GM11168 (cell line): Measurements from ENCODE around the gene LRRC61.
"Not testable (repeated sequence)": the region's sequence is repeated elsewhere in the genome, so short reads cannot be mapped to it uniquely, and the experiment has no call there.

Source experiments
- in situ Hi-C: fragments of 300-500 bp; cut with MboI; formaldehyde crosslinking; loops from one replicate; pipeline ENCODE4 v1.12.0; 2022; ENCODE audit warnings: low sequenced_read_pairs; ENCODE audit not compliant: unreplicated experiment

The LRRC61 gene

GRCh38 chr7:150322833-150323681, at the start of gene LRRC61, which contains the start of gene ACTR3C:
Gene LRRC61, plus strand, starts transcription at chr7:150323355. Its CDS starts 13,507 bp downstream, at chr7:150336862.
Gene ACTR3C, minus strand, starts transcription at chr7:150323545. Its CDS starts 28,249 bp downstream, at chr7:150295296.
- in situ Hi-C loops, result no loop called here

GRCh38 chr7:150276132-150276695, 46.9 kb upstream of the LRRC61 start:
- in situ Hi-C loops, result not testable (repeated sequence)

GRCh38 chr7:150278383-150278782, 44.8 kb upstream of the LRRC61 start:
- in situ Hi-C loops, result not testable (repeated sequence)

- in situ Hi-C loops, result not testable (repeated sequence)
Observed at GRCh38 chr7:150281681-150282403, 41.3 kb upstream of the LRRC61 start.

- in situ Hi-C loops, result not testable (repeated sequence)
Observed at GRCh38 chr7:150283111-150283510, 40.0 kb upstream of the LRRC61 start.

GRCh38 chr7:150283608-150284007, 39.5 kb upstream of the LRRC61 start:
- in situ Hi-C loops, result not testable (repeated sequence)

- in situ Hi-C loops, result not testable (repeated sequence)
Observed at GRCh38 chr7:150285849-150286754, 37.1 kb upstream of the LRRC61 start.

GRCh38 chr7:150287815-150288214, 35.3 kb upstream of the LRRC61 start:
- in situ Hi-C loops, result not testable (repeated sequence)

GRCh38 chr7:150288816-150289215, 34.3 kb upstream of the LRRC61 start:
- in situ Hi-C loops, result not testable (repeated sequence)

GRCh38 chr7:150290317-150290716, 32.8 kb upstream of the LRRC61 start:
- in situ Hi-C loops, result not testable (repeated sequence)

- in situ Hi-C loops, result not testable (repeated sequence)
Observed at GRCh38 chr7:150295027-150295426, 28.1 kb upstream of the LRRC61 start.

- in situ Hi-C loops, result not testable (repeated sequence)
Observed at GRCh38 chr7:150295614-150296013, 27.5 kb upstream of the LRRC61 start.

GRCh38 chr7:150296802-150297201, 26.4 kb upstream of the LRRC61 start:
- in situ Hi-C loops, result not testable (repeated sequence)

- in situ Hi-C loops, result not testable (repeated sequence)
Observed at GRCh38 chr7:150297978-150298377, 25.2 kb upstream of the LRRC61 start.

GRCh38 chr7:150302908-150303310, 20.2 kb upstream of the LRRC61 start:
- in situ Hi-C loops, result not testable (repeated sequence)

GRCh38 chr7:150304499-150305258, 18.5 kb upstream of the LRRC61 start:
- in situ Hi-C loops, result not testable (repeated sequence)

GRCh38 chr7:150305259-150305902, 17.8 kb upstream of the LRRC61 start:
- in situ Hi-C loops, result not testable (repeated sequence)

- in situ Hi-C loops, result not testable (repeated sequence)
Observed at GRCh38 chr7:150305903-150306284, 17.3 kb upstream of the LRRC61 start.

- in situ Hi-C loops, result not testable (repeated sequence)
Observed at GRCh38 chr7:150306377-150306776, 16.8 kb upstream of the LRRC61 start.
